CD4-positive, alpha-beta T cell (primary cell): ENCODE results near the gene ZNF324. TPM values are rescaled to one million over a fixed set of nuclear protein-coding genes. Genes with fewer than 3 reads are reported as not detected.
"Not testable (repeated sequence)": the region's sequence is repeated elsewhere in the genome, so short reads cannot be mapped to it uniquely, and the experiment has no call there.

Source experiments
- ATAC-seq: fragments of 200-7000 bp; cut with Tn5 transposase; one replicate; pipeline ENCODE4 v1.10.0; 2022; ENCODE audit warnings: mild to moderate bottlenecking; ENCODE audit not compliant: poor library complexity
- CTCF ChIA-PET: fragments of 350-600 bp; sonication (Branson Sonifier 250); formaldehyde crosslinking; loops from one replicate; lab custom pipeline; 2021; ENCODE audit warnings: antibody characterized with exemption, inconsistent platforms; lab: Charles Lee
- POLR2A ChIA-PET: fragments of 350-600 bp; sonication (Branson Sonifier 250); formaldehyde crosslinking; loops from one replicate; lab custom pipeline; 2021; ENCODE audit warnings: antibody characterized with exemption, inconsistent platforms; lab: Charles Lee
- DNase-seq, 14 experiments: peaks; one replicate each; pipeline ENCODE4 v3.0.0-alpha.2; 2013 to 2020; ENCODE audit warnings: mixed read lengths in 2 of 14
- H3K27ac ChIP-seq, 2 donors: one replicate each; pipeline versions ENCODE4 v1.5.1 to v1.7.0; 2013; ENCODE audit warnings: low read length in 2 of 2, low read depth in 1 of 2, mild to moderate bottlenecking in 1 of 2
- H3K27me3 ChIP-seq, 2 experiments: 1 replicate in 1 of 2; 2 replicates in 1 of 2; pipeline versions ENCODE4 v1.6.1 to v1.7.0; 2013; ENCODE audit warnings: low read length in 2 of 2, control low read depth in 1 of 2, mild to moderate bottlenecking in 1 of 2, moderate library complexity in 1 of 2; ENCODE audit not compliant: insufficient read depth in 2 of 2, control insufficient read depth in 1 of 2
- H3K36me3 ChIP-seq: one replicate; pipeline ENCODE4 v1.6.1; 2013; ENCODE audit warnings: low read length, control low read depth; ENCODE audit not compliant: insufficient read depth
- H3K4me1 ChIP-seq: one replicate; pipeline ENCODE4 v1.6.1; 2013; ENCODE audit warnings: low read length, control low read depth; ENCODE audit not compliant: insufficient read depth
- H3K4me3 ChIP-seq: one replicate; pipeline ENCODE4 v1.5.1; 2013; ENCODE audit warnings: mild to moderate bottlenecking, low read length, moderate library complexity
- H3K9me3 ChIP-seq, 2 experiments: 1 replicate in 1 of 2; 2 replicates in 1 of 2; pipeline versions ENCODE4 v1.6.1 to v1.7.0; 2013; ENCODE audit warnings: low read length in 2 of 2, mild to moderate bottlenecking in 2 of 2, control low read depth in 1 of 2, moderate library complexity in 1 of 2; ENCODE audit not compliant: control insufficient read depth in 1 of 2, insufficient read depth in 1 of 2
- H3K27ac Mint-ChIP-seq: one replicate; pipeline ENCODE4 v1.8.0; 2020; ENCODE audit warnings: mixed read lengths
- H3K27me3 Mint-ChIP-seq: one replicate; pipeline ENCODE4 v1.8.0; 2021; ENCODE audit warnings: mixed read lengths
- H3K36me3 Mint-ChIP-seq: one replicate; pipeline ENCODE4 v1.8.0; 2021; ENCODE audit warnings: low read depth, mixed read lengths
- H3K4me1 Mint-ChIP-seq: one replicate; pipeline ENCODE4 v1.8.0; 2021; ENCODE audit warnings: low read depth, mixed read lengths
- H3K4me3 Mint-ChIP-seq: one replicate; pipeline ENCODE4 v1.8.0; 2020; ENCODE audit warnings: mild to moderate bottlenecking, mixed read lengths
- H3K9me3 Mint-ChIP-seq: one replicate; pipeline ENCODE4 v1.8.0; 2020; ENCODE audit warnings: mixed read lengths
- CTCF ChIP-seq: fragments of 200-600 bp; IDR thresholded peaks from one replicate; pipeline ENCODE4 v1.8.0; 2022; ENCODE audit warnings: antibody characterized with exemption, mild to moderate bottlenecking
- intact Hi-C, 2 experiments: fragments of 100-400 bp; cut with DNase I in 1 of 2; cut with micrococcal nuclease in 1 of 2; formaldehyde crosslinking; loops; one replicate each; pipeline versions ENCODE4 v1.15.1 to v1.9.0; 2023 to 2025; cut with DNase I, micrococcal nuclease
- total RNA-seq, 174 experiments: library from RNA in 2 of 174; stranded (reverse) in 2 of 174; gene quantifications; one replicate each; pipeline ENCODE4 v1.2.3 and lab custom pipeline; 2021 to 2026

Gene ZNF324
- total RNA-seq, 2 experiments from 2014 or later = 24.3 to 25.2 TPM

GRCh38 chr19:58434217-58434616, 32.7 kb upstream of the ZNF324 start:
- CTCF ChIA-PET = no interaction called here
- Mint-ChIP-seq H3K4me3 (no peak overlapping the region), H3K27ac (no peak overlapping the region), H3K9me3 (peaks cover 26% of the 10 kb centered on the region), H3K27me3 (no peaks in the 10 kb centered on the region), H3K36me3 (peaks cover 91% of the 10 kb centered on the region), H3K4me1 (peaks cover 14% of the 10 kb centered on the region)
- H3K4me3 ChIP-seq = no peak overlapping the region
- peaks cover 59 to 86% of the 10 kb centered on the region in 2 experiments for H3K9me3 ChIP-seq
- POLR2A ChIA-PET = no interaction called here
- H3K36me3 ChIP-seq = peaks cover 31% of the 10 kb centered on the region
- DNase-seq (no peak), ATAC-seq (no peak)
- H3K27me3 ChIP-seq = no peaks in the 10 kb centered on the region
- peaks cover 7% of the 10 kb centered on the region for H3K4me1 ChIP-seq
- no peak overlapping the region for H3K27ac ChIP-seq
- intact Hi-C loops = no loop called here
- TF ChIP-seq CTCF = no peak

- peaks cover 19% of the 10 kb centered on the region for H3K9me3 Mint-ChIP-seq
- H3K27me3 ChIP-seq = no peaks in the 10 kb centered on the region
- CTCF ChIA-PET = interaction anchor here (1.6 kb wide), 1 partner anchor 31 kb away, joined by 6 read pairs; the partner anchor contains the start of gene ZNF584
- ATAC-seq (peak; percentile 96), DNase-seq (peak; percentile 84 to 100 (median 92))
- TF ChIP-seq CTCF = no peak
- peaks cover 21% of the 10 kb centered on the region for H3K36me3 ChIP-seq
- peak within 1 kb of the TSS; percentile 68 to 77 for H3K27ac ChIP-seq
- peaks cover 11% of the 10 kb centered on the region for H3K27me3 Mint-ChIP-seq
- H3K36me3 Mint-ChIP-seq = peaks cover 53% of the 10 kb centered on the region
- intact Hi-C loops = loop anchor here (1.0 to 5.0 kb wide), 10 partner anchors 11 to 113 kb away; partner anchors contain the start of genes RPS5 (in 2 of the 2), ZNF324B (in 2 of the 2), ZNF446 (in 2 of the 2) and ZNF584 (in 2 of the 2)
- POLR2A ChIA-PET = interaction anchor here (0.6 to 2.1 kb wide), 13 partner anchors 11 to 758 kb away, joined by 3 to 24 read pairs (median 3); partner anchors contain the start of genes RPS5, TRIM28, ZNF324B and ZNF446
- peaks cover 23% of the 10 kb centered on the region for H3K4me1 ChIP-seq
- H3K27ac Mint-ChIP-seq = peak within 1 kb of the TSS; percentile 88
- peak within 1 kb of the TSS; percentile 97 for H3K4me3 Mint-ChIP-seq
- H3K9me3 ChIP-seq = peaks cover 31 to 49% of the 10 kb centered on the region in 2 experiments
- H3K4me3 ChIP-seq = peak within 1 kb of the TSS; percentile 62
- H3K4me1 Mint-ChIP-seq = peaks cover 27% of the 10 kb centered on the region
Measured at GRCh38 chr19:58439576-58440554, 27.0 kb upstream of the ZNF324 start, which contains the start of gene ZNF132. Gene ZNF132 (minus strand): TSS chr19:58440153. CDS start chr19:58439821, 332 bp downstream.

GRCh38 chr19:58440556-58440955, 26.3 kb upstream of the ZNF324 start:
- Histone ChIP-seq H3K36me3 (peaks cover 15% of the 10 kb centered on the region), H3K4me1 (peaks cover 23% of the 10 kb centered on the region), H3K27ac (peak overlapping the region; percentile 68 to 77), H3K27me3 (no peaks in the 10 kb centered on the region), H3K9me3 (peaks cover 25 to 49% of the 10 kb centered on the region in 2 experiments), H3K4me3 (peak overlapping the region; percentile 62)
- ChIA-PET POLR2A (interaction anchor here (1.0 to 2.1 kb wide), 10 partner anchors 11 to 136 kb away, joined by 3 to 24 read pairs (median 3); partner anchors contain the start of genes TRIM28, ZNF324B, ZNF446 and ZNF497), CTCF (interaction anchor here (0.6 to 1.6 kb wide), 2 partner anchors 9 to 32 kb away, joined by 3 to 6 read pairs; partner anchors contain the start of gene ZNF584)
- peak in 2 of 14 experiments; percentile 5 to 10 for DNase-seq
- ATAC-seq = no peak
- peaks cover 46% of the 10 kb centered on the region for H3K36me3 Mint-ChIP-seq
- TF ChIP-seq CTCF = no peak
- intact Hi-C loops = loop anchor here (1.0 to 5.0 kb wide), 10 partner anchors 11 to 113 kb away; partner anchors contain the start of genes RPS5 (in 2 of the 2), ZNF324B (in 2 of the 2), ZNF446 (in 2 of the 2) and ZNF584 (in 2 of the 2)
- H3K27me3 Mint-ChIP-seq = peaks cover 15% of the 10 kb centered on the region
- peaks cover 19% of the 10 kb centered on the region for H3K9me3 Mint-ChIP-seq
- peak overlapping the region; percentile 88 for H3K27ac Mint-ChIP-seq
- peaks cover 27% of the 10 kb centered on the region for H3K4me1 Mint-ChIP-seq
- H3K4me3 Mint-ChIP-seq = peak overlapping the region; percentile 97

GRCh38 chr19:58442986-58443385, 23.9 kb upstream of the ZNF324 start:
- ATAC-seq, H3K36me3 ChIP-seq, H3K4me3 Mint-ChIP-seq, H3K27ac Mint-ChIP-seq, H3K4me3 ChIP-seq, CTCF ChIA-PET, DNase-seq, H3K27ac ChIP-seq: not testable (repeated sequence)
- POLR2A ChIA-PET = interaction anchor here (0.8 to 1.4 kb wide), 2 partner anchors 95 to 260 kb away, joined by 3 to 5 read pairs; partner anchors contain the start of gene ZNF274
- Histone ChIP-seq H3K27me3 (peaks cover 0 to 10% of the 10 kb centered on the region in 2 experiments), H3K4me1 (peaks cover 23% of the 10 kb centered on the region), H3K9me3 (peaks cover 3 to 36% of the 10 kb centered on the region in 2 experiments)
- Mint-ChIP-seq H3K9me3 (peaks cover 11% of the 10 kb centered on the region), H3K36me3 (peaks cover 21% of the 10 kb centered on the region), H3K4me1 (peaks cover 20% of the 10 kb centered on the region), H3K27me3 (peaks cover 25% of the 10 kb centered on the region)
- intact Hi-C loops = loop anchor here in 1 of 2 experiments (5.0 kb wide), 2 partner anchors 34 to 36 kb away; partner anchors contain the start of genes ZNF446 and ZNF584
